ENCODE measurements around the gene LAG3. TPM values are rescaled to one million over a fixed set of nuclear protein-coding genes. Genes with fewer than 3 reads are reported as not detected.

The LAG3 gene
- total RNA-seq, 1 experiment from 2014 or later, result not detected

- DNase-seq (ENCODE audit: low read depth), result peak; percentile 12
Measured at GRCh38 chr12:6823182-6824084, 51.1 kb downstream of the LAG3 start.

GRCh38 chr12:6824085-6824775 is 51.9 kb downstream of the LAG3 start:
- no peak for DNase-seq (ENCODE audit: low read depth)

GRCh38 chr12:6824901-6825381 is 52.6 kb downstream of the LAG3 start:
- DNase-seq (ENCODE audit: low read depth), result peak; percentile 44

GRCh38 chr12:6825398-6826124 is 53.2 kb downstream of the LAG3 start:
- peak; percentile 69 for DNase-seq (ENCODE audit: low read depth)

- DNase-seq (ENCODE audit: low read depth), result no peak
Measured at GRCh38 chr12:6826125-6826733, 53.9 kb downstream of the LAG3 start.

GRCh38 chr12:6826734-6827436 is 54.6 kb downstream of the LAG3 start:
- no peak for DNase-seq (ENCODE audit: low read depth)

- DNase-seq (ENCODE audit: low read depth), result peak; percentile 76
Measured at GRCh38 chr12:6827437-6827911, 55.2 kb downstream of the LAG3 start.

Other genes starting within 250 kb of the LAG3 start
- 6,702 and 8,157 TPM in 2 replicates for gene GAPDH, start 238.0 kb upstream of the LAG3 start, total RNA-seq (2014; rRNA removed; shearing (Covaris generic))
- 5.4 and 13.4 TPM in 2 replicates for gene IFFO1, start 216.5 kb upstream of the LAG3 start, total RNA-seq (2014; rRNA removed; shearing (Covaris generic))
- 29.8 and 47.0 TPM in 2 replicates for gene NOP2, start 204.2 kb upstream of the LAG3 start, total RNA-seq (2014; rRNA removed; shearing (Covaris generic))
- gene CHD4, start 165.1 kb upstream of the LAG3 start, total RNA-seq (2014; rRNA removed; shearing (Covaris generic)), result 131 and 207 TPM in 2 replicates
- 0.27 TPM in 1 of 2 replicates, not detected in the other for gene LPAR5, start 136.6 kb upstream of the LAG3 start, total RNA-seq (2014; rRNA removed; shearing (Covaris generic))
- gene ACRBP, start 125.1 kb upstream of the LAG3 start, total RNA-seq (2014; rRNA removed; shearing (Covaris generic)), result not detected in 2 replicates
- gene ING4, start 109.4 kb upstream of the LAG3 start, total RNA-seq (2014; rRNA removed; shearing (Covaris generic)), result 19.3 and 37.8 TPM in 2 replicates
- 18.1 and 25.0 TPM in 2 replicates for gene ZNF384, start 83.1 kb upstream of the LAG3 start, total RNA-seq (2014; rRNA removed; shearing (Covaris generic))
- gene PIANP, start 71.7 kb upstream of the LAG3 start, total RNA-seq (2014; rRNA removed; shearing (Covaris generic)), result 0.12 TPM in 1 of 2 replicates, not detected in the other
- gene COPS7A, start 48.5 kb upstream of the LAG3 start, total RNA-seq (2014; rRNA removed; shearing (Covaris generic)), result 60.2 and 66.0 TPM in 2 replicates
- 274 and 278 TPM in 2 replicates for gene MLF2, start 19.4 kb upstream of the LAG3 start, total RNA-seq (2014; rRNA removed; shearing (Covaris generic))
- gene PTMS, start 6.2 kb upstream of the LAG3 start, total RNA-seq (2014; rRNA removed; shearing (Covaris generic)), result 136 and 216 TPM in 2 replicates
- not detected in 2 replicates for gene CD4, start 17.0 kb downstream of the LAG3 start, total RNA-seq (2014; rRNA removed; shearing (Covaris generic))
- 2.1 TPM in 1 of 2 replicates, not detected in the other for gene GPR162, start 49.3 kb downstream of the LAG3 start, total RNA-seq (2014; rRNA removed; shearing (Covaris generic))
- gene P3H3, start 55.9 kb downstream of the LAG3 start, total RNA-seq (2014; rRNA removed; shearing (Covaris generic)), result 18.8 and 34.4 TPM in 2 replicates
- 0.57 TPM in 1 of 2 replicates, not detected in the other for gene GNB3, start 68.4 kb downstream of the LAG3 start, total RNA-seq (2014; rRNA removed; shearing (Covaris generic))
- 123 and 126 TPM in 2 replicates for gene CDCA3, start 78.8 kb downstream of the LAG3 start, total RNA-seq (2014; rRNA removed; shearing (Covaris generic))
- gene USP5, start 79.6 kb downstream of the LAG3 start, total RNA-seq (2014; rRNA removed; shearing (Covaris generic)), result 47.3 and 79.3 TPM in 2 replicates
- 1,942 and 2,129 TPM in 2 replicates for gene TPI1, start 95.0 kb downstream of the LAG3 start, total RNA-seq (2014; rRNA removed; shearing (Covaris generic))
- gene SPSB2, start 100.8 kb downstream of the LAG3 start, total RNA-seq (2014; rRNA removed; shearing (Covaris generic)), result 6.1 and 7.7 TPM in 2 replicates
- 3.6 and 11.0 TPM in 2 replicates for gene LRRC23, start 132.3 kb downstream of the LAG3 start, total RNA-seq (2014; rRNA removed; shearing (Covaris generic))
- 29.1 and 30.0 TPM in 2 replicates for gene ENO2, start 142.1 kb downstream of the LAG3 start, total RNA-seq (2014; rRNA removed; shearing (Covaris generic))
- gene ATN1, start 155.4 kb downstream of the LAG3 start, total RNA-seq (2014; rRNA removed; shearing (Covaris generic)), result 3.9 and 25.0 TPM in 2 replicates
- gene RNU7-1, start 171.3 kb downstream of the LAG3 start, total RNA-seq (2014; rRNA removed; shearing (Covaris generic)), result not detected in 2 replicates
- gene C12orf57, start 171.5 kb downstream of the LAG3 start, total RNA-seq (2014; rRNA removed; shearing (Covaris generic)), result 192 and 242 TPM in 2 replicates
- gene PTPN6, start 178.8 kb downstream of the LAG3 start, total RNA-seq (2014; rRNA removed; shearing (Covaris generic)), result 0.39 and 0.98 TPM in 2 replicates
- gene PHB2, start 198.1 kb downstream of the LAG3 start, total RNA-seq (2014; rRNA removed; shearing (Covaris generic)), result 203 and 222 TPM in 2 replicates
- gene EMG1, start 198.4 kb downstream of the LAG3 start, total RNA-seq (2014; rRNA removed; shearing (Covaris generic)), result 42.9 and 52.9 TPM in 2 replicates
- 26.1 and 26.7 TPM in 2 replicates for gene LPCAT3, start 246.0 kb downstream of the LAG3 start, total RNA-seq (2014; rRNA removed; shearing (Covaris generic))